ENCODE data around the gene UFD1. TPM values are rescaled to one million over a fixed set of nuclear protein-coding genes. Genes with fewer than 3 reads are reported as not detected.
A peak's percentile ranks its signal among the peaks of the same experiment; 100 is the strongest.

UFD1 gene
- total and polyA plus RNA-seq, 4 experiments from 2014 or later = 42.0 to 126 (median 65.0) TPM

DNA sequence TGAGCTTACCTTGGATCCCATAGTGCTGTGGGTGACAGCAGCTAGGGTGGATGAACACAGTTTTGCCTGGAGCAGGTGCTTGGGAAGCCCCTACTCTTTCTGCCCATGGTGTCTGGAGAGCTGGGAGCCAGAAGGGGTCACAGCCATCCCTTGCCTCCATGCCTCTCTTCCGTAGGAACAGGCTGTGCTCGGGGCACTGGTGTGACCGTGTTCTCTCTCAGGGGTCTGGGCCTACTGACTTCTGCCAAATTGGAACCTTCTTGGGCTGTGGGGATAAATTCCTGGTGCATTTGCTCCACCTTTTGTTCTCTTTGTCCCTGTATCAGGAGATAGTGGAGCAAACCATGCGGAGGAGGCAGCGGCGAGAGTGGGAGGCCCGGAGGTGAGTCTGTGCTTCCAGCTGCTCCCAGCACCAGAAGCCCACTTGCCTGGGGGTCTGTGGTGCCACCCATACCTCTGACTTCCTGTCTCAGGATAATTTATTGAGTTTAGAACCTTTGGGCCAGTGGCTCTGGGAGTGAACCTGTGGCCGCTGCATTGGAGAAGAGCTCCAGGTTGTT lies 15.1 kb upstream of the UFD1 start:
- no peak for DNase-seq
- Mint-ChIP-seq H3K27ac (no peak overlapping the region), H3K9me3 (no peaks in the 10 kb centered on the region), H3K27me3 (no peaks in the 10 kb centered on the region), H3K4me1 (peaks cover 5 to 12% (median 8%) of the 10 kb centered on the region in 4 donors), H3K4me3 (no peak overlapping the region), H3K36me3 (no peaks in the 10 kb centered on the region)
- Histone ChIP-seq H3K4me1 (ENCODE audit: insufficient read depth, low read length) (no peaks in the 10 kb centered on the region), H3K27ac (ENCODE audit: low read depth, low read length) (no peak overlapping the region), H3K9me3 (ENCODE audit: control insufficient read depth in 1 of 2, low read length in 2 of 2) (no peaks in the 10 kb centered on the region), H3K36me3 (ENCODE audit: insufficient read depth, low read length) (no peaks in the 10 kb centered on the region), H3K4me3 (ENCODE audit: low read length in 2 of 2) (no peak overlapping the region), H3K27me3 (ENCODE audit: insufficient read depth, low read length) (no peaks in the 10 kb centered on the region)
- ChIA-PET CTCF (ENCODE audit: partially characterized antibody) (interaction anchor here (0.8 to 4.1 kb wide), 2 partner anchors 15 to 136 kb away, joined by 3 to 23 read pairs; partner anchors contain the start of genes CDC45 and UFD1), POLR2A (ENCODE audit: partially characterized antibody) (interaction anchor here (1.1 to 1.6 kb wide), 2 partner anchors 15 to 135 kb away, joined by 3 to 4 read pairs; partner anchors contain the start of genes CDC45 and UFD1)
- intact Hi-C loops (cut with micrococcal nuclease) = no loop called here

DNA sequence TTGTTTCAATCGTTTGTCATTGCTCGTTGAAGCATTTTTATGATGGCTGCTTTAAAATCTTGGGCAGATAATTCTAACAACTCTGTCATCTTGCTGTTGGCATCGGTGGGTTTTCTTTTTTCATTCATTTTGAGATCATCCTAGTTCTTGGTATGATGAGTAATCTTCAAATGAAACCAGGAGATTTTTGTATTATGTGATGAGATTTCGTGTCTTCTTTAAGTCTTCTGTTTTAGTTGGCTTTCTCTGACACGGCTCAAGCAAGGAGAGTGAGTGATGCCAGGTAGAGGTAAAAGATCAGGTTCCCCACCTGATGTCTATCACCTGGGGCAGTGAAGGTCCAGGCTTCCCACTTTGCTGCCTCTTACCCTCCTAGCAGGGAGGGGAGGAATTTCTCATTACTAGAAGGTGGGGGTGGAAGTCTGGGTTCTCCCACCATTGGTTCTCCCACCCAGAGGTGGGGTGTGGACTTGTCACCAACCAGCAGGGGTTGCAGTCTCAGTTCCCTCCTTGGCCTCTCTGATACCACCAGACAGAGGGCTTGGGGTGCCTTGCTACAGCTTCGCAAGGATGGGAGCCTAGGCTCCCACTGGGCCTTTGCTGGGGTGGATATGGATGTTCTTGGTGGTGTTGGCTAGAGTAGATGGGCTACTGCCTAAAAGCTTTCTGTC lies 13.6 kb upstream of the UFD1 start:
- Mint-ChIP-seq H3K27me3 (no peaks in the 10 kb centered on the region), H3K27ac (peak overlapping the region in 2 of 7 donors; percentile 65 to 68), H3K4me3 (no peak overlapping the region), H3K36me3 (no peaks in the 10 kb centered on the region), H3K9me3 (no peaks in the 10 kb centered on the region), H3K4me1 (peaks cover 5 to 12% (median 8%) of the 10 kb centered on the region in 4 donors)
- no peaks in the 10 kb centered on the region for H3K27me3 ChIP-seq (ENCODE audit: insufficient read depth, low read length)
- POLR2A ChIA-PET (ENCODE audit: partially characterized antibody) = no interaction called here
- intact Hi-C loops (cut with micrococcal nuclease) = no loop called here
- no peaks in the 10 kb centered on the region for H3K4me1 ChIP-seq (ENCODE audit: insufficient read depth, low read length)
- H3K27ac ChIP-seq (ENCODE audit: low read depth, low read length) = no peak overlapping the region
- no peak overlapping the region for H3K4me3 ChIP-seq (ENCODE audit: low read length in 2 of 2)
- DNase-seq = no peak
- no peaks in the 10 kb centered on the region for H3K36me3 ChIP-seq (ENCODE audit: insufficient read depth, low read length)
- CTCF ChIA-PET (ENCODE audit: partially characterized antibody) = interaction anchor here (4.1 kb wide), 1 partner anchor 138 kb away, joined by 23 read pairs; no protein-coding TSS in a partner anchor
- H3K9me3 ChIP-seq (ENCODE audit: control insufficient read depth in 1 of 2, low read length in 2 of 2) = no peaks in the 10 kb centered on the region

DNA sequence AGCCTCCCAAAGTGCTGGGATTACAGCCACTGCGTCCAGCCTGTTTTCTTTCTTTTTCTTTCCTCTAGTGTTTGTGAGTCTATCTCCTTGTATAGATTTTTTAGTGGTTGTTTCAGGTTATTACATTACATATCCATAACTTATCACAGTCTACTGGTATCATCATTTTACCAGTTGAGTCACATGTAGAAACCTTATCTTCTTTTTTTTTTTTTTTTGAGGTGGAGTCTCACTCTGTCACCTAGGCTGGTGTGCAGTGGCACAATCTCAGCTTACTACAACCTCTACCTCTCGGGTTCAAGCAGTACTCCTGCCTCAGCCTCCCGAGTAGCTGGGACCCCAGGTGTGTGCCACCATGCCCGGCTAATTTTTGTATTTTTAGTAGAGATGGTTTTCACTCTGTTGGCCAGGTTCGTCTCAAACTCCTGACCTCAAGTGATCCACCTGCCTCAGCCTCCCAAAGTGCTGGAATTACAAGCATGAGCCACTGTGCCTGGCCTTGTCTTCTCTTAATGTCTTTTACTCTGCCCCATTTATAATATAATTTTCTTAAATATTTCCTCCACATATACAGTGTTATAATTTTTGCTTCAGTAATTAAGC lies 11.7 kb upstream of the UFD1 start:
- no peaks in the 10 kb centered on the region for H3K9me3 Mint-ChIP-seq
- Histone ChIP-seq H3K36me3 (ENCODE audit: insufficient read depth, low read length) (no peaks in the 10 kb centered on the region), H3K27me3 (ENCODE audit: insufficient read depth, low read length) (no peaks in the 10 kb centered on the region), H3K27ac (ENCODE audit: low read depth, low read length) (no peak overlapping the region), H3K4me1 (ENCODE audit: insufficient read depth, low read length) (no peaks in the 10 kb centered on the region), H3K9me3 (ENCODE audit: control insufficient read depth in 1 of 2, low read length in 2 of 2) (no peaks in the 10 kb centered on the region), H3K4me3 (ENCODE audit: low read length in 2 of 2) (no peak overlapping the region)
- H3K4me3 Mint-ChIP-seq = no peak overlapping the region
- H3K27me3 Mint-ChIP-seq = no peaks in the 10 kb centered on the region
- DNase-seq = no peak
- ChIA-PET POLR2A (ENCODE audit: partially characterized antibody) (no interaction called here), CTCF (ENCODE audit: partially characterized antibody) (interaction anchor here (6.3 kb wide), 1 partner anchor 140 kb away, joined by 21 read pairs; no protein-coding TSS in a partner anchor)
- peaks cover 2 to 7% (median 4%) of the 10 kb centered on the region in 4 donors for H3K4me1 Mint-ChIP-seq
- intact Hi-C loops (cut with micrococcal nuclease) = no loop called here
- no peaks in the 10 kb centered on the region for H3K36me3 Mint-ChIP-seq
- H3K27ac Mint-ChIP-seq = no peak overlapping the region

DNA sequence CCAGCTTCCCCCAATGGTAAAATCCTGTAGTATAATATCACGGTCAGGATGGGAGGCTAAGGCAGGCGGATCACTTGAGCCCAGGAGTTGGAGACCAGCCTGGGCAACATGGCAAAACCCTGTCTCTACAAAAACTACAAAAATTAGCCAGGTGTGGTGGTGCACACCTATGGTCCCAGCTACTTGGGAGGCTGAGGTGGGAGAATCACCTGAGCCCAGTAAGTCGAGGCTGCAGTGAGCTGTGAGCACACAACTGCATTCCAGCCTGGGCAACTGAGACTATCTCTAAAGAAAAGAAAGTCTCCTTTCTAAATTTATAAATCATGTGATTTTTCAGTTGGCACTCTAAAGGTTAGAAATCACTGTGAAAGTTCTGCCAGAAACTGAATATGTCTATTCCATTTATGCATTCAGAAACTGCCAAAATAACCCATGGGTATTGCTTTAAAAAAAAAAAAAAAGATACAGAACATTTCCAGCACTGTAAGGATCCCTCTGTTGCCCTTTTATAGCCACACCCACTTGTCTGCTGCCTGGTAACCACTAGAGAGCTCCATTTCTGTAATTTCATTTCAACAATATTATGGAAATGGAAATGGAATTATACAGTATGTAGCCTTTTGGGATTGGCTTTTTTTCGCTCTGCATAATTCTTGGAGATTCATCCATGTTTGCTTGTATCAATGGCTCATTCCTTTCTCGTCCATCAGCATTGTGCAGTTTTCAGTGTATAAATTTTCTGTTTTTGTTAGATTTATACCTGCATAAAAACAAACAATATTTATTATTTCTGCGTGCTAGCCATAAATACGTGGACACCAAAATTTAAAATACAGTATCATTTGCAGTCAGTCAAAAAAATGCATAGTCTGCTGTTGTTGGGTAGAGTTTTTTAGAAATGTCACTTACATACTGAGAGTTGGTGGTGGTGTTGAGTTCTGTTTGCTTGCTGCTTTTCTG lies 10.2 kb upstream of the UFD1 start:
- H3K4me3 ChIP-seq (ENCODE audit: low read length in 2 of 2) = no peak overlapping the region
- no peak overlapping the region for H3K27ac Mint-ChIP-seq
- H3K36me3 ChIP-seq (ENCODE audit: insufficient read depth, low read length) = no peaks in the 10 kb centered on the region
- H3K4me1 Mint-ChIP-seq = peaks cover 0 to 6% (median 3%) of the 10 kb centered on the region in 4 donors
- no peak for DNase-seq
- no peaks in the 10 kb centered on the region for H3K27me3 ChIP-seq (ENCODE audit: insufficient read depth, low read length)
- intact Hi-C loops (cut with micrococcal nuclease) = no loop called here
- ChIA-PET POLR2A (ENCODE audit: partially characterized antibody) (no interaction called here), CTCF (ENCODE audit: partially characterized antibody) (interaction anchor here (6.3 kb wide), 1 partner anchor 141 kb away, joined by 21 read pairs; no protein-coding TSS in a partner anchor)
- no peaks in the 10 kb centered on the region for H3K4me1 ChIP-seq (ENCODE audit: insufficient read depth, low read length)
- no peak overlapping the region for H3K27ac ChIP-seq (ENCODE audit: low read depth, low read length)
- H3K9me3 Mint-ChIP-seq = no peaks in the 10 kb centered on the region
- no peak overlapping the region for H3K4me3 Mint-ChIP-seq
- no peaks in the 10 kb centered on the region for H3K36me3 Mint-ChIP-seq
- no peaks in the 10 kb centered on the region for H3K27me3 Mint-ChIP-seq
- H3K9me3 ChIP-seq (ENCODE audit: control insufficient read depth in 1 of 2, low read length in 2 of 2) = no peaks in the 10 kb centered on the region

- Mint-ChIP-seq H3K4me1 (peaks cover 0 to 6% (median 3%) of the 10 kb centered on the region in 4 donors), H3K4me3 (no peak overlapping the region), H3K36me3 (no peaks in the 10 kb centered on the region), H3K27me3 (no peaks in the 10 kb centered on the region), H3K27ac (no peak overlapping the region), H3K9me3 (no peaks in the 10 kb centered on the region)
- no peak overlapping the region for H3K27ac ChIP-seq (ENCODE audit: low read depth, low read length)
- no peaks in the 10 kb centered on the region for H3K4me1 ChIP-seq (ENCODE audit: insufficient read depth, low read length)
- H3K4me3 ChIP-seq (ENCODE audit: low read length in 2 of 2) = no peak overlapping the region
- ChIA-PET POLR2A (ENCODE audit: partially characterized antibody) (no interaction called here), CTCF (ENCODE audit: partially characterized antibody) (interaction anchor here (0.8 to 6.3 kb wide), 2 partner anchors 9 to 142 kb away, joined by 3 to 21 read pairs; partner anchors contain the start of gene CDC45)
- intact Hi-C loops (cut with micrococcal nuclease) = no loop called here
- no peaks in the 10 kb centered on the region for H3K9me3 ChIP-seq (ENCODE audit: control insufficient read depth in 1 of 2, low read length in 2 of 2)
- no peaks in the 10 kb centered on the region for H3K27me3 ChIP-seq (ENCODE audit: insufficient read depth, low read length)
- no peak for DNase-seq
- H3K36me3 ChIP-seq (ENCODE audit: insufficient read depth, low read length) = no peaks in the 10 kb centered on the region
Measured at GRCh38 chr22:19488285-19488684, 9.3 kb upstream of the UFD1 start.

DNA sequence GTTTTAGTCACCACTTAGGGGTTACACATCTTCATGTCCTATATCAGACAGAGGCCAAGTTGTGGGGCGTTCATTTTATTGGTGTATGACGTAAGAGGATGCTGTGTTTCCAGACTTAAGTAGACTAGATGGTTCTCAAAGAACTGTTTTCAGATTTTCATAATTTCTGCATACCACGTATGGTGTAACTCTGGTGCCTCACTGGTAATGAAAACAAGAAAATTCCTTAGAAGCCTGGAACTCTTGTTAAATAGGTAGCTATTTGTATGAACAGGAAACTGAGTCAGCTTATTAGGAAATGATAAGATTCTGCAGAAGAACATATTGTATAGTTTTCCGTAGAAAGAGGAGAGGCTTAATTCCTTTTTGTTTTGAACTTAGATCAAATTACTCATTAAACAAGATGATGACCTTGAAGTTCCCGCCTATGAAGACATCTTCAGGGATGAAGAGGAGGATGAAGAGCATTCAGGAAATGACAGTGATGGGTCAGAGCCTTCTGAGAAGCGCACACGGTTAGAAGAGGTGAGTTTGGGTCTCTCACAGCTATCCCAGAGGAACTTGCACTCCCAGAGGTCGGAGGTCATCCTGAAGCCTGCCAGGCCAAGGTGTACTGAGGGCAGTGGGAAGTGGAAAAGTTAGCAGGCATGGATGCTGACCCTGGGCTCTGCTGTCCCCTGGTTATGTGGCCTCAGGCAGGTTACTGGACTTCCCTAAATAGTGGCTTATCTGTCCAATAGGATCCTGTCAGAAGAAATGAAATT lies 4.7 kb upstream of the UFD1 start:
- no peak overlapping the region for H3K4me3 Mint-ChIP-seq
- no peaks in the 10 kb centered on the region for H3K9me3 Mint-ChIP-seq
- H3K36me3 Mint-ChIP-seq = peaks cover 0 to 7% of the 10 kb centered on the region in 2 donors
- H3K4me3 ChIP-seq (ENCODE audit: low read length in 2 of 2) = no peak overlapping the region
- ChIA-PET POLR2A (ENCODE audit: partially characterized antibody) (no interaction called here), CTCF (ENCODE audit: partially characterized antibody) (no interaction called here)
- DNase-seq = no peak
- H3K4me1 Mint-ChIP-seq = peaks cover 5 to 17% (median 9%) of the 10 kb centered on the region in 4 donors
- no peaks in the 10 kb centered on the region for H3K27me3 ChIP-seq (ENCODE audit: insufficient read depth, low read length)
- H3K36me3 ChIP-seq (ENCODE audit: insufficient read depth, low read length) = no peaks in the 10 kb centered on the region
- intact Hi-C loops (cut with micrococcal nuclease) = no loop called here
- peak overlapping the region in 1 of 7 donors; percentile 32 for H3K27ac Mint-ChIP-seq
- H3K27ac ChIP-seq (ENCODE audit: low read depth, low read length) = no peak overlapping the region
- H3K9me3 ChIP-seq (ENCODE audit: control insufficient read depth in 1 of 2, low read length in 2 of 2) = no peaks in the 10 kb centered on the region
- peaks cover 5% of the 10 kb centered on the region for H3K4me1 ChIP-seq (ENCODE audit: insufficient read depth, low read length)
- no peaks in the 10 kb centered on the region for H3K27me3 Mint-ChIP-seq

Measured in CD4-positive, alpha-beta memory T cell (primary cell).